GM12873 (cell line): Measurements from ENCODE around the gene ROBO1.

ENCODE experiments used
- TF ChIP-seq, protein P1 (sequence below): IDR thresholded peaks from 2 replicates; pipeline ENCODE4 v1.5.1; 2012; ENCODE audit warnings: low read depth, mild to moderate bottlenecking, moderate library complexity, low read length, control low read depth; ENCODE audit not compliant: insufficient read depth; ENCODE audit errors: missing control alignments

Gene ROBO1

DNA sequence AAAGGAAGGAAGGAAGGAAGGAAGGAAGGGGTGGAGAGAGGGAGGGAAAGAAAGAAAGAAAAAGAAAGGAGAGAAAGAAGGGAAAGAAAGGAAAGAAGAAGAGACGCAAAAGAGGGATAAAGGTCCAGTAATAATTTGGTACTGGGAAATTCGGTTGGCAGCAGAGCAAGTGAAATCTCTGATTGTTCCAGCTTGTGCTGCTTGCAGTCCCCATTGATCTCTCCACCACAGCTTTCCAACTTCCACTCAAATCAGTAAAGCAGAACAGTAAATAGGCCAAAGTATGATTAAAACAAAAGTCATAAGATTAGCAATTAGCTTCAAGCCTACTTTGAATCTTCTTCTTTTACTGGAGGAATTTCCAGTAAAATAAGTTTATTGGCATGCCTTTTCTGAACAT, 357.2 kb downstream of the ROBO1 start:
- TF ChIP-seq, protein P1, sequence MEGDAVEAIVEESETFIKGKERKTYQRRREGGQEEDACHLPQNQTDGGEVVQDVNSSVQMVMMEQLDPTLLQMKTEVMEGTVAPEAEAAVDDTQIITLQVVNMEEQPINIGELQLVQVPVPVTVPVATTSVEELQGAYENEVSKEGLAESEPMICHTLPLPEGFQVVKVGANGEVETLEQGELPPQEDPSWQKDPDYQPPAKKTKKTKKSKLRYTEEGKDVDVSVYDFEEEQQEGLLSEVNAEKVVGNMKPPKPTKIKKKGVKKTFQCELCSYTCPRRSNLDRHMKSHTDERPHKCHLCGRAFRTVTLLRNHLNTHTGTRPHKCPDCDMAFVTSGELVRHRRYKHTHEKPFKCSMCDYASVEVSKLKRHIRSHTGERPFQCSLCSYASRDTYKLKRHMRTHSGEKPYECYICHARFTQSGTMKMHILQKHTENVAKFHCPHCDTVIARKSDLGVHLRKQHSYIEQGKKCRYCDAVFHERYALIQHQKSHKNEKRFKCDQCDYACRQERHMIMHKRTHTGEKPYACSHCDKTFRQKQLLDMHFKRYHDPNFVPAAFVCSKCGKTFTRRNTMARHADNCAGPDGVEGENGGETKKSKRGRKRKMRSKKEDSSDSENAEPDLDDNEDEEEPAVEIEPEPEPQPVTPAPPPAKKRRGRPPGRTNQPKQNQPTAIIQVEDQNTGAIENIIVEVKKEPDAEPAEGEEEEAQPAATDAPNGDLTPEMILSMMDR, result no peak

DNA sequence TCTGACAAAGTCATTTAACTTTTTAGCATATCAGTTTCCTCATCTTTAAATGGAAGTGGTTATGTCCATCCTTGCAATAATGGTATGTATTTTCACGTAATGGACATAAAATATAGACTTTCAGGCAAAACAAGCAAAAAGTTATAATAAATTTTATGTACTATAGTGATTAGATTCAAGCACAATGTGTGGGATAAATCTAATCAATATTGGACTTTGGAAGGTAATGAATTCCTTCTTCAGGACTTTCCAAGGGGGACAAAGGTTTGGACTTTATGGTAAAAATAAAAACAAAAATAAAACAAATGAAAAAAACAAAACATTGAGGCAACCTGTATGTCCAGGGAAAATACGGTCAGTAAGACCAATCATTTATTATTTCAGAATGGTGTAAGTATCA, 357.7 kb downstream of the ROBO1 start:
- TF ChIP-seq, protein P1, result no peak

DNA sequence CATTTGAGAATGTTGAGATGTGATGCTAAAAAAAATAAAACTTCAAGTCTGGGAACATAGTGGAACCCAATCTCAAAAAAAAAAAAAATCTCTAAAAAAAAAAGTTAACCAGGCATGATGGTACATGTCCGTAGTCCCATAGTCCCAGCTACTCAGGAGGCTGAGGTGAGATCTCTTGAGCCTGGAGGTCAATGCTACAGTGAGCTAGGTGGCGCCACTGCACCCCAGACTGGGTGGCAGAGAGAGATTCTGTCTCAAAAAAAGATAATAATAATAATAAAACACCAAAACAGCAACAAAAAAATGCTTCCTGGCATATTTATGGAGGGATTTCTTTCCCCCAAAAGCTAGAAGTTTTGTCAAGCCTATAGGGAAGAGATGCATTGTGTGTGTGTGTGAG, 361.6 kb downstream of the ROBO1 start:
- TF ChIP-seq, protein P1, result peak; percentile 13

DNA sequence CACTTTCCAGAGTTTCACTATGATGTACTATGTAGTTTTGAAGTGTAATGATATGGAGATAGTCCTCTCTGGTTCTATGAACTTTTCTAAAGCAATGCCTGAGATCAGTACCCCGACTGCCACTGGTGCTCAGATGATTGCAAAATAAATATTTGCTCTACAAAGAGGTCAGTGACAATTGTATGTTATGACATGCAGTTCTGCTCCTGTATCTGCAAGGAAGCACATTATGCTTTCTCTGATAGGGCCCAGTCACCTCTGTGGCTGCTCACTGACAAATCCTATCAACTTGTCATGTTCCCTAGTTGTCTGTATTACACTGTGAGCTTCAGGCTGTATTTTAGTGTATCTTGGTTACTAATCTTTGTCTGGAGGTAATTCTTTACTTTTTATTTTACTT, 362.6 kb downstream of the ROBO1 start:
- TF ChIP-seq, protein P1, result no peak

DNA sequence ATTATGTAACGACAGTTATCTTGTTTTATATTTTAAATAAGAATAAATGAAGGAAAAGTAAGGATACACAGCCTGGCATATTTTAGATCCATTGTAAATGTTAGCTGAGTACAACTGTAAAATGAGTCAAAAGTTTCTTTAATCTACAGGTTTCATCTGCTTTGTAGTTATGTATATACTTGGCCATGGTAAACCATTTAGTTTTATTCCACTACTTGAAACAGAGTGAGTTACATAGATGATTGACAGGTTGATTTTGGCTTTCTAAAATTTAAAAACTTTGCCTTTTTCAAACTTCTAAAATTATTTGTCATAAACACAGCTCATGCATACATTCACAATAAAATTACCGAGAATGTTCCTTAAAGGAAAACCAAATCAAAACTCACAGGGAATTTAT, 371.2 kb downstream of the ROBO1 start:
- TF ChIP-seq, protein P1, result no peak

DNA sequence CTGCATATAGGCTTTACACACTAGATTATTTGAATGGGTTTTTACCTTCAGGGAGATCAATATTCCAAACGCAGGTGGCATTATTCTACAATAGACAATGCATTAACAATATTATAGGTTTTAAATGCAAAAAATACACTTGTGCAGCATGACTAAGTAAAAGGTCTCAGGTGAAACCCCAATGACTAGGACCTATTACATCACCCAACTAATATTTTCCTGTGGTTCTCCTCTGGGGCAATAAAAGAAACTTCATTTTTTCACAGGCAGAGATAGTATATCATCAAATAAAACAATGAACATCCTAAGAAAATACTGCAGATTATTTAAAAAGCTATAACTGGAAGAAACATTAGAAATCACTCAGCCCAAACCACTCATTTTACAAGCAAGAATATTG, 375.3 kb downstream of the ROBO1 start:
- TF ChIP-seq, protein P1, result no peak

DNA sequence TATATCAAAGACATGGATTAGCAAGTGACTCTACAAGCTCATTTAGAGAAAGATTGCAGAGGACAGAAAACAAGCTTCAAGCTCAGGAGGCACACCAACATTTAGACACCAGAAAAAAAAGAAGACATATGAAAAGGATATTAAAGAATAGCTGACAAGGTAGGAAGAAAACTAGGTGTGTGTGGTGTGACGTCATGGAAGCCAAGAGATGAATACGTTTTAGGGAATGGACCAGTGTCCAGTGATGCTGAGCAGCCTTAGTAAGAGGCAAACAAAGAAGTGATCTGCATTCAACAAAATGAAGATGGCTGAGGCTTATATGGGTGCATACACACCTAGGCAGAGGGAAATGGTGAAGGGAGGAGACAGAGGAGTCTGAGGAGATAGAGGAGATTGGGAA, 377.4 kb downstream of the ROBO1 start:
- TF ChIP-seq, protein P1, result no peak

DNA sequence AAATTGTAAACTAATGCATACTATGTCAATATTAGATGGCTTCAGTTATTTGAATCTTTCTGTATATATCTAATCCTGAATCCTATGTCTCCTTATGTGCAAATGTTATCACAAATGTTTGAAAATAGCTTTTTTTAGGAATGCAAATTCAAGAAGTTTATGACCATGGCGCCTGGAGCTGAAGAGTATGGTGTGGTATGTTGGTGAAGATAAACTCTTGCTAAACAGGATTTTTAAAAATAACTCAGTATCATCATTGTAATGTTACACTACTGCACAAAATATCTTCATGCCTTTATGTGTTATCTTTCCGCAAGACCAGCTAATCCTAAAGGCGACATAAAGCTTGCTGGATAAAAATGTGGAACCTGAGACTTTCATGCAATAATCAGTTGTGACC, 382.6 kb downstream of the ROBO1 start:
- TF ChIP-seq, protein P1, result no peak
